GM18526 (cell line): Measurements from ENCODE around the gene RRM1.

Experiments used
- POLR2A ChIP-seq: IDR thresholded peaks from 3 replicates; pipeline ENCODE4 v1.6.1; 2011; ENCODE audit not compliant: insufficient read length; ENCODE audit errors: extremely low read depth

Gene RRM1

DNA sequence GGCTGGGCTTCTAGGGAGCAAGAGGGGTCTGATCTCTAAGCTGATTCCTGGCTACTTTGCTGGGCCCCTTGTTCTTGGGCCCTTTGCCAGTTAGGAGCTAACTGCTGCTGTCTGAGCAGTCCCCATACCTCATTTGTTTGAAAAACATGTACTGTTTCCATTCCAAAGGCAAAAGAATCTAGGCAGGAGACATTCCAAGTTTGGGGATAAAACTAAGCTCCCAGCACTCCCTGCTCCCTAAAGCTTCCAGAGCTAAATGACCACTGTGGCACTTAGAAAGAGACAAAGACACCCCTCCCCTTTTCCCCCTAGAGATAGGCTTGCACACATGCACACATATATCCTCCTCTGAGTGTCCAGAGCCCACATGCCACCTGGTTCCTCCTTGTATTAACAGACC is 22.7 kb upstream of the RRM1 start:
- no peak for TF ChIP-seq POLR2A

DNA sequence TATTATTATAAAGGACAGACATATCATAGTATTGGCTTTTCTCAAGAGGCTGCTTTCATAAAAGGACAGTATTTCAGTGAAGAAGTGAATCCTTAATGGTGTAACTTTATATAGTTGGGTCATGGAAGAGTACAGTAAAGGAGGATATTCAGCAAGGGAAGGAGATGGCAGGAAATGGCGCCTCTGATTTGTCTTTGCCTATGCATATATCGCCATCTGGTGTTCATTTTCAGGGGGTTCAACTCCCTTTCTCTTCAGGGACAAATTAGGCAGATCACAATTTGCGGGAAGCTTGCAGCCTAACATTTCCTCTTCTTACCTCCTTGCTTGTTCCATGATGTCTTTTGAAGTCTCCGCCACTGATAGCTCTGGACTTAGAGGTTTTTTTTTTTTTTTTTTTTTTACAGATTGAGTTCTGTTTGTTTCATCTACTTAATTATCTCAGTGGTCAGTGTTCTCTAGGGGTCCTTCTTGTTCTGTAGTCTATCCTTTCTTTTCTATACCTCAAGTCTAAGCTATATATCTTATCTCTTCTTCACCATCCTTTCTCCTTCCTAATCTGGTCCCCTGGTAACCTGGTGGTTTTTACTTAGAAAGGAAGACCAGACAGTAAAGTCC is 21.8 kb upstream of the RRM1 start:
- no peak for TF ChIP-seq POLR2A

DNA sequence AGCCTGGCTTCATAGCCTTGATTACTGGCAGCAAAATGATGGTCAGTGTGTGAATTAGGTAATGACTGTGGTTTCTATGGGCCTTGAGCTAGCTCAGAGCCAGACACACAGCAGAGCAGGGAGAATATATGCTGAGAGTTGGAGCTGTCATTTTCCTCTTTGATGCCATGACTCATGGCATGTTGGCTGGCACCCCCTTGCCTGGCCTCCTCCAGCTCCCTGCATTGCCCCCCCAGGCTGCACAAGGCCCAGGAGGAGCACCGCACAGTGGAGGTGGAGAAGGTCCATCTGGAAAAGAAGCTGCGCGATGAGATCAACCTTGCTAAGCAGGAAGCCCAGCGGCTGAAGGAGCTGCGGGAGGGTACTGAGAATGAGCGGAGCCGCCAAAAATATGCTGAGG is 20.3 kb upstream of the RRM1 start:
- no peak for TF ChIP-seq POLR2A

DNA sequence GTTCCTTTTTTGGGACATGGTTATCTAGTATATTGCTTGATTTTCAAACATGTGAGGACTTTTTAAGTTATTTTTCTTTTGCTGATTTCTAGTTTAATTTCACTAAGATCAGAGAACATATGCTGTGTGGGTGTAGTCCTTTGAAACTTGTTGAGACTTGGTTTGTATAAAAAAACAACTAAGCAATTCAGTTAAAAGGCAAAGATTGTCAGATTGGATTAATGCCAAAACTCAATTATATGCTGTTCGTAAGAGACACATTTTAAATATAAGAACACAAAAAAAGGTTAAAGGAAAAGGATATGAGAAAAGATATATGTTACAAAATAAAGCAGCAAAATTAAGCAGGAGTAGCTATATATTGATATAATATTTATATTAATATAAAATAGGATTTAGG is 17.8 kb upstream of the RRM1 start:
- TF ChIP-seq POLR2A, result no peak

DNA sequence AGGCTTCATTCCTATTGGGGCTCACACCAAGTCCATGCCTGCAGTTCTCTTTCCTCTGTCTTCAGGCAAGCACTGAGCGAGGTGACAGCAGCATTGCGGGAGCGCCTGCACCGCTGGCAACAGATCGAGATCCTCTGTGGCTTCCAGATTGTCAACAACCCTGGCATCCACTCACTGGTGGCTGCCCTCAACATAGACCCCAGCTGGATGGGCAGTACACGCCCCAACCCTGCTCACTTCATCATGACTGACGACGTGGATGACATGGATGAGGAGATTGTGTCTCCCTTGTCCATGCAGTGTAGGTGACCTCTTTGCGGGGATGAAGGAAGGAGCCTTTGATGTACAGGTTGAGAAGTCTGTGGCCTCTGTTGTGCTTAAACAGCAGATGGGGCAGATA is 11.4 kb upstream of the RRM1 start:
- no peak for TF ChIP-seq POLR2A

DNA sequence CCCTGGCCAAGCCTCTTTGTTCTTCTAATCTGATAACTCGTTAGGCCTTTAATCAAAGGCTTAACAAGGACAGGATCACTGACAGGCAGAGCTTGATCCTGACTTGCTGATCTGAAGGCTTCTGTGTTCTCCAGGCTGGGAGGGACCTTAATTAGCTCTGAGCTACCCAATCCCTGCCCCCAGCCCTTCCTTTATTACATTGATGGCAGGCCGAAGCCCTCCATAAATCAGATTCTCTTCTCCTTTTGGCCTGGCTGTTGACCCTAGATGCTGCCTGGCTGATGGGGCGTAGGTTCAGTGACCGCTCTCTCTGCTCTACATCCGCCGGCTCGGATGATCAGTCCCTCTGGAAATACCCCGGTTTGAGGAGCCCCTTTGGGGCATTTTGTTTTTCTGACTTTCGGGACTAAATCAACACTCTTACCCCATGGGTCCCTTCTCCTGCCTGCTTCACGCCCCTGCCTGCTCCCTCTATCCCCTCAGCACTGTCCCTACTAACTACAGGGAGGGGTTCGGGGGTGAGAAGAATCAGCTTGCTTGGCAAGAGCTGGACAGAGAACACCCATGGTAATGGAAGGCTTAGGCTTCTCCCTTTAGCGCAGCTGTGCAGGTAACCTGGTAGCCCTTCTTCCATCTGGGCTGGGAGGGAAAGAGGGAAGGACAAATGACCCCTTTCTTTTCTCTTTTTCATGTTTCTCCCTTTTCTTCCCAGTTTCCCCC is 10.0 kb upstream of the RRM1 start:
- no peak for TF ChIP-seq POLR2A

DNA sequence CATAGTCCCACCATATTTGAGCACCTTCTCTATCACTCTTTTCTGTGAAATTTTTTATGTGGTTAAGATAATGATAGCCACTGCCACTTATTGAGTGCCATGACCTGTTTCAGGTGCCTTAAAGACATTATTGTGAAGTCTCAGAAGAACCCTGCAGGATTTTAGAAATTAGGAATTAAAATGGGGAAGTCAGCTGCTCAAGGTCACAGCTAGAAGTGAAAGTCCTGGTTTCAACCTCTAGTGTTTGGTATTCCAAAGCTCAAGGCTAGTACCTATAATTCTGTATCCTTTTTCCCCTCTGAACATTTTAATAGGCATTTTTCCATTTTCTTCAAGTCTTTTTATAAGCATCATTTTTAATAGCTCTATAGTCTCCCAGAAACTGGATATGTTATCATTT is 9.0 kb upstream of the RRM1 start:
- no peak for TF ChIP-seq POLR2A

DNA sequence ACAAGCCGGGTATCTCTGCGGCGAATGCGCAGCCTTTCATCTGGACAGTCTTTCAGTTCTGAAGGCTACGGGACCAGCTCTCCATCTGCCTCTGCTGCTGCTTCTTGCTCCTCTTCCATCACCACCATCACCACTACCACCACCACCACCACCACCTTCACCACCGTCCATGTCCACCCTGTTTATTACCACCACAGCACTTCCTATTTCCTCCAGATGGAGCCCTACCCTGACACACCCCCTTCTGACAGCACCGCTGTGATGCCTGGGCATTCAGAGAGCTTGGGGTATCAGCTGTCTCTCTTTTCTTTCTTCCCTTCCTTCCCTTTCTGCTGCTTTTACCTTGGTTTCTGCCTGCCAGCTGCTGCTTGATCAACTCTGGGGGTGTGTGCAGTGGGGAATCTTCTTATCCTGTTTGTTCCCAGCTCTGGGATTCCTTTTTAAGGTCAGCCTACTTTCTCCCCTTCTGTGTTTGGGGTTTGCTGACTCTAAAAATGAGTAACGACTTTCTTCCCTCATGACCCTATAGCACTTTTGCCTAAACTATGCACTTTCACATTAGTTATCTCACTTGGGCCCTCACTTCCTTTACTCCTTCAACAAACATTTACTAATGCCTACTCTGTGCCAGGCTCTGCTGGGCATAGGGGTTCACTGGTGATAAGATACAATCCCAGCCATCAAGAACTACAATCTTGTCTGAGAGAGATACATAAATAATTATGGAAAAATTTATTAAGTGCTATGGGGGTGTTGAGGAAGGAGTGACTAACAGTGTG is 7.8 kb upstream of the RRM1 start:
- TF ChIP-seq POLR2A, result no peak

DNA sequence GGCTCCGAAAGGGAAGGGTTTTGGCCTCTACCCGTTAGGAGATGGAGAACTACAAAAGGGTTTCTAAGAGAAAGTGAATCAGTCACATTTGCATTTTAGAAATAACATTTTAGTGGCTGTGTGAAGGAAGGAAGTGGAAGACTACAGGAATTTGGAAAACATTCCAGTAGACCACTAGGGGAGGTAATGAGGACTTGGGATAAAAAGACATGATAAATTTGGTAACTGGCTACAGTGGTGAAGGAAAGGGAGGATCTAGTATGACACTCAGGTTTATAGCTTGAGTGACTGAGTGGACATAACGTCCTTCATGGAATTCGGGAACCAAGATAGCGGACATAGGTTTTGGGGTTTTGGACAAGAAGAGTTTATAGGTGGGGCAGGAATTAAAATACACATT is 7.0 kb upstream of the RRM1 start:
- TF ChIP-seq POLR2A, result no peak

DNA sequence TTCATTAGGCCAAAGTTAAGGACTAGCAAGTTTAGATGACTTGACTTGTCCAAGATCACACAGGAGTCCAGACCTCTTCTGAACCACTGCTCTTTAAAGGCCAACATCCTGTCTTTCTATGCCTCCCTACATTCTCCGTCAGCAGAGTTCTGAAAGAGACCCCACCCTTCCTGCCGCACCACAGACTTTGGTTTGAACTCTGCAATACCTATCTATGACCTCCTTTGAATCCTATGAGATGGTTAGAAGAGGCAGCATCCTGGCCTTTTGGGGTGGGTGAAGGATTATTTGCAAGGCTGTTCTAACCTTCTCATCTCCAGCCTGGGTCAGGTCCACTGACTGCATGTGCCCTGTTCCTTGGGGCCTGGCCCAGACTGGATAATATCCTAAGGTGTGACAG is 4.3 kb upstream of the RRM1 start:
- no peak for TF ChIP-seq POLR2A

DNA sequence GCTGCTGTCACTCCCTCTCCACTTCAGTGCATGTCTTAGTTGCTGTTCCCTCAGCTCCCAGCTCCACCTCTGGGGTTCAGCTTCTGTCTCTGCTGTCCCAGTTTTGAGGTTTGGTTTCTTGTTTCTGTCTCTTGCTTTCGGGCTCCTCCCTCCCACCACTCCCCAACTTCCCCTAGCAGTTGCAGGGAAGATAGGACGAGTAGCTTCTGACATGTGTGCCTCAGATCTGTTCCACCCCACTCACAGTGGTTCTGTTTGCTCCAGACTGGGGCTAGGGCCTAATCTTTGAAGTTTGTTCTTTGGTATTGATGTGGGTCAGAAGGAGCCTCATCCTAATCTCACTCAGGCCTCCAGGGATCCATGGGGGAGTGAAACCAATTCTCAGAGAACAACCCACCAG is 2.6 kb upstream of the RRM1 start:
- no peak for TF ChIP-seq POLR2A

DNA sequence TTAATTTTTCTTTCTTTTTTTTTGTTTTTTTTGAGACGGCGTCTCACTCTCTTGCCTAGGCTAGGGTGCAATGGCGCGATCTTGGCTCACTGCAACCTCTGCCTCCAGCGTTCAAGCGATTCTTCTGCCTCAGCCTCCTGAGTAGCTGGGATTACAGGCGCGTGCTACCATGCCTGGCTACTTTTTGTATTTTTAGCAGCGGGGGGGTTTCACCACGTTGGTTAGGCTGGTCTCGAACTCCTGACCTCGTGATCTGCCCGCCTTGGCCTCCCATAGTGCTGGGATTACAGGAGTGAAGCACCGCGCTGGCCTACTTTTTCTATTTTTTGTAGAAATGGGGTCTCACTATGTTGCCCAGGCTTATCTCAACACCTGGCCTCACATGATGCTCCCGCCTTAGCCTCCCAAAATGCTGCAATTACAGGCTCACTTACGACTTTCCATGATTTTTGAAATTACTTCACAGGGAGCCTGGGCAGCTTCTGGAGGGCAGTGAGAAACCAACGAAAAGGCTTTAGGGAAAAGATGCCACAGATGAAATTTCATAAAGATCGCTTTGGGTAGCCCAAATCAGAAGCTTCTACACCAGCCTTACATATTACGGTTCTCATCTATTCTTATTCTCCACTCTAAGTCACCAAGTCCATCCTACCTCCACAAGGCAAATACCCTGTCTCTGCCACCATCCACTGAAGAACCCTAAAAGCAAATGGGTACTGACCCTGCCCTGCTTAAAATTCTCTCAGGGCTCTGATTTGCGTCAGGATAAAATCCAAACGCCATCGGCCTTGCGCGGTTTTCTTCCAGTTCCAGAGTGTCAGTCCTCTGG is 866 bp upstream of the RRM1 start:
- TF ChIP-seq POLR2A, result no peak

DNA sequence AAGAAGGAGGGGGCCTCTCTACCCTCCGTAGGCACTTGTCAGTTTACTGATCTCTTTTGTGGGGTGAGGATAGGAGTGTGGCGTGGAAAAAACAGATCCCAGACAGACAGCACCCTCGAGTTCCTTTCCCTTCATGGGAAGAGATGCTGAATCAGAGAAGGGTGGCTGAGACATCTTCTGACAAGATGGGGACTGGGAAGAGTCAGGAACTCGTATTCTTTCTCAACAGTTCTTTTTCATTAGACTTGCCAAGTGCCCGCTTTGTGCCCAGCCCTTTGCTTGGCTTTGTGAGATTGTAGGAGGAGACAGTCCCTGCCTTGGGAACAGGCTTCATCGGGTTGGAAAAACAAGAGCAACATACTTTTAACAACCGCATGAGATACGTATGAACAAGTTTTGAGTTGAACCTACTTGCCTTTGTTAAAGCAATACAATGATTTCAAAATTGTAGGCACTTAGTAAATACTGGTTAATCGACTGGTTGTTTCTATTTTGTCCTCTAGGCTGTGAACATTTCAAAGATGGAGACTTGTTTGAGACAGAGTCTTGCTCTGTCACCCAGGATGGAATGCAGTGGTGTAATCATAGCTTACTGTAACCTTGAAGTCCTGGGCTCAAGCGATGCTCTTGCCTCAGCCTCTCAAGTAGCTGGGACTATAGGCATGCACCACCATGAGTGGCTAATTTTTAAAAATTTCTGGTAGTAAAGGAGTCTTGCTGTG is 1.1 kb downstream of the RRM1 start:
- TF ChIP-seq POLR2A, result no peak

DNA sequence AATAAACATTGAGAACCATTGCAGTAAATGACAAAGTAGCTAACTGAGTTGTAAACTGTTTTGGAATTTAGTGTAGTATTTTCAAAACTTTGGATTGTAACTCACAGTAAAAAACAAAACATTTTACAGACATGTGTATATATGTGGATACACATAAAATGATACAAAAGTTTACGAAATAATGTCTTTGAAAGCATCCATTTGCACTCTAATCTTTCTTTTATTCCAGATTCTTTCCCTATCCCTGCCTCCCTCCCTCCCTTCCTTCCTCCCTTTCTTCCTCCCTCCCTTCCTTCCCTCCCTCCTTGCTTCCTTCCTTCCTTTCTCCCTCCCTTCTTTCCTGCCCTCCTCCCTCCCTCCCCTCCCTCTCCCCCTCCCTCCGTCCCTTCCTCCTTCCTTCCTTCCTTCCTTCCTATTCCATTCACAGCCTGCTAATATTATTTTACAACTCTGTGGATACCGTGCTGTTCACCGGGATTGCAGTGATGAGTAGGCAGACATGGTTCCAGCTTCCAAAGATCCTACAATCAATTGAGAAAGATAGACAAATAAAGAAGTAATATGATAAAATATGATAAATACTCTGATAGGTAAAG is 3.5 kb downstream of the RRM1 start:
- TF ChIP-seq POLR2A, result no peak
